ENCODE results near the gene LRRC4C.
"Not testable (repeated sequence)": the region's sequence is repeated elsewhere in the genome, so short reads cannot be mapped to it uniquely, and the experiment has no call there.

LRRC4C gene

DNA sequence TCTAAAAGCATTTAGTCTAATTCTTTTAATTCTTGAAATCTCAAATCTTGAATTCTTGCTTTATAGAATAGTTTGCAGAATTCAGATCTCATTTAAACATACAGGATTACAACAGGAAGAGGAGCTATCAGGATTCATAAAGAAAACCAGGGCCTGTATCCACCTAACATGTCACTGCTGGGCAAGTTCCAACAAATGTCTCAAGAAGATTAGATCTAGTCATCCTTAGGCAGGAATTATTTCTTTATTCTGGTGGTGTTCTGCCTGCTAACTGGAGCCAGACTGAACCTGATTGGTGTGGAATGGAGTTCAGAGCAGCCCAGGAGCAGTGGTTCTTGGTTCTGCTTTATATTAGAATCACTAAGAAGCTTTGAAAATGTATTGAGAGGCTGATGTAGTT is 500.7 kb downstream of the LRRC4C start:
- Histone ChIP-seq H3K36me3 (no peaks in the 10 kb centered on the region), H3K27ac (no peak overlapping the region), H3K9me3 (no peaks in the 10 kb centered on the region), H3K27me3 (no peaks in the 10 kb centered on the region), H3K4me1 (no peaks in the 10 kb centered on the region), H3K4me3 (no peak overlapping the region)
- no peak for DNase-seq
- intact Hi-C loops (cut with DNase I; ENCODE audit: low total_unique reads), result no loop called here
- TF ChIP-seq, protein P1, sequence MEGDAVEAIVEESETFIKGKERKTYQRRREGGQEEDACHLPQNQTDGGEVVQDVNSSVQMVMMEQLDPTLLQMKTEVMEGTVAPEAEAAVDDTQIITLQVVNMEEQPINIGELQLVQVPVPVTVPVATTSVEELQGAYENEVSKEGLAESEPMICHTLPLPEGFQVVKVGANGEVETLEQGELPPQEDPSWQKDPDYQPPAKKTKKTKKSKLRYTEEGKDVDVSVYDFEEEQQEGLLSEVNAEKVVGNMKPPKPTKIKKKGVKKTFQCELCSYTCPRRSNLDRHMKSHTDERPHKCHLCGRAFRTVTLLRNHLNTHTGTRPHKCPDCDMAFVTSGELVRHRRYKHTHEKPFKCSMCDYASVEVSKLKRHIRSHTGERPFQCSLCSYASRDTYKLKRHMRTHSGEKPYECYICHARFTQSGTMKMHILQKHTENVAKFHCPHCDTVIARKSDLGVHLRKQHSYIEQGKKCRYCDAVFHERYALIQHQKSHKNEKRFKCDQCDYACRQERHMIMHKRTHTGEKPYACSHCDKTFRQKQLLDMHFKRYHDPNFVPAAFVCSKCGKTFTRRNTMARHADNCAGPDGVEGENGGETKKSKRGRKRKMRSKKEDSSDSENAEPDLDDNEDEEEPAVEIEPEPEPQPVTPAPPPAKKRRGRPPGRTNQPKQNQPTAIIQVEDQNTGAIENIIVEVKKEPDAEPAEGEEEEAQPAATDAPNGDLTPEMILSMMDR (IDR thresholded peaks at IDR 0.05), result no peak

DNA sequence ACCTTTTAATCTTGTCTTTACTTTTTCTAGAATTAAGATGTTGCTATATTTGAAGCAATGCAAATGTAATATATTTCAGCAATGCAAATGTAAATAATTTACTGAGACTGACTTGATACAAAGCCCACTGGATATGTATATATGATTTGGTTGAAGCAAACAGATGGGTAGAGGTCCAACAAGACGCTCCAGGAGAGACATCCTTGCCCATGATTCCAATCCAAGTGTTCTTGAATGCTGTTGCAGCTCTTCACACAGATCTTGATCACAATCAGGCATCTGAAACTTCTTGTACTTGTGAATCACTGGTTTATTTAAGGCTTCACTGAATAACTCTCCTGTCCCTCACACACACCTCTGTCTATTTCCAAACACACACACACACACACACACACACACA is 507.0 kb downstream of the LRRC4C start:
- H3K27ac ChIP-seq, result no peak overlapping the region
- intact Hi-C loops (cut with DNase I; ENCODE audit: low total_unique reads), result no loop called here
- no peaks in the 10 kb centered on the region for H3K4me1 ChIP-seq
- DNase-seq, result no peak
- H3K9me3 ChIP-seq, result no peaks in the 10 kb centered on the region
- no peak overlapping the region for H3K4me3 ChIP-seq
- no peaks in the 10 kb centered on the region for H3K36me3 ChIP-seq
- no peaks in the 10 kb centered on the region for H3K27me3 ChIP-seq
- TF ChIP-seq, protein P1 (IDR thresholded peaks at IDR 0.05), result no peak

DNA sequence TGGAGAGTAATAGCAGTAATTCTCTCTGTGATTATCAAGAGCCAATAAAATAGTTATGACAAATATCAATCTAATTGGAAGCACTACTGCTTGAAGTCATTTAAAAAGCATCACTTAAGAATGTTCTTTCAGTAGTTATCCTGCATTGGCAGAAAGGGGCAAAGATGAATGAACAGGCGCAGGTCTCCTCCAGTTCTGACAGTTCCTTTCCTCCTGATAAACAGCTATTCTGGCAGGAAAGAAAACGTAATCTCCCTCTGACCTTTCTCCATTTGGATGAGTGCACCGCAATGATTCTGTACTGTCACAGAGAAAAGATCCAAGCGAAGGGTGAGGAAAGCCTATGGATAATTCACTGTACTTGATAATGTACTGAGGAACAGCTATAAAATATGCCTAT is 521.5 kb downstream of the LRRC4C start:
- H3K9me3 ChIP-seq, result no peaks in the 10 kb centered on the region
- intact Hi-C loops (cut with DNase I; ENCODE audit: low total_unique reads), result no loop called here
- H3K4me3 ChIP-seq, result no peak overlapping the region
- H3K27me3 ChIP-seq, result no peaks in the 10 kb centered on the region
- no peaks in the 10 kb centered on the region for H3K36me3 ChIP-seq
- H3K4me1 ChIP-seq, result no peaks in the 10 kb centered on the region
- TF ChIP-seq, protein P1 (IDR thresholded peaks at IDR 0.05), result no peak
- no peak for DNase-seq
- H3K27ac ChIP-seq, result no peak overlapping the region

DNA sequence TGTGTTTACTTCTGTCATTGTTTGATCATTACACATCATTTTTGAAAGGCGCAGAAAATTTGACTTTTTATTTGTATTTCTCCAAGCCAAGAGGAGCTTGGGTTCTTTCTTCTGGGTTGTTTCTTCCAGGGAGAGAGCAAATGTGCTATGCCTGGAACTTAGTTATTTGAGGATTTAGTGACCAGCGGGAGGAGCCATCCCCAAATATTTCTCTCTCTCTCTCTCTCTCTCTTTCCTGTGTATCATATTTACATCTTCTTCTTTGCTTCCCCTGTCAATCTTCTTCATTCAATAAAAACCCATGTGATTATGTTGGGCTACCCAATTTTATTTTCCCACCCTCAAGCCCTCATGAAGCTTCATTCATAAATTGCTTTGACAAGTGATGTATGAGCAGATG is 534.5 kb downstream of the LRRC4C start:
- H3K27me3 ChIP-seq, result no peaks in the 10 kb centered on the region
- intact Hi-C loops (cut with DNase I; ENCODE audit: low total_unique reads), result no loop called here
- H3K27ac ChIP-seq, result no peak overlapping the region
- no peak overlapping the region for H3K4me3 ChIP-seq
- no peaks in the 10 kb centered on the region for H3K4me1 ChIP-seq
- no peaks in the 10 kb centered on the region for H3K36me3 ChIP-seq
- H3K9me3 ChIP-seq, result no peaks in the 10 kb centered on the region
- TF ChIP-seq, protein P1 (IDR thresholded peaks at IDR 0.05), result no peak
- no peak for DNase-seq

DNA sequence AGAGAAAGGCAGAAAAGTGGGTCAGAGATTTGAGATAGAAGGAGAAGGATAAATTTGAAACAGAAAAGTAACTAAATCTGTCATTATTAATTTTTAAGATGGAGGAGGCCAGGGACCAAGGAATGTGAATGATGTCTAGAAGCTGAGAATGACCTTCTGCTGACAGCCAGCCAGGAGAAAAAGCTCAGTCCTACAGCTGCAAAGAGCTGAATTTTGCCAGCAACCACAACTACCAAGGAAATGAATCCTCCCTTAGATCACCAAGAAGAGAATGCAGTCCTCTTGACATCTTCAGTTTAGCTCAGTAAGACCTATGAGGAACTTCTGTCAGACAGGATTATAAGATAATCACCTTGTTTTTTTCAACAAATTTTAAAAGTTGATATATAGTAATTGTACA is 538.2 kb downstream of the LRRC4C start:
- H3K4me1 ChIP-seq, result no peaks in the 10 kb centered on the region
- no peaks in the 10 kb centered on the region for H3K9me3 ChIP-seq
- DNase-seq, result no peak
- no peak overlapping the region for H3K27ac ChIP-seq
- intact Hi-C loops (cut with DNase I; ENCODE audit: low total_unique reads), result no loop called here
- TF ChIP-seq, protein P1 (IDR thresholded peaks at IDR 0.05), result no peak
- no peaks in the 10 kb centered on the region for H3K36me3 ChIP-seq
- no peak overlapping the region for H3K4me3 ChIP-seq
- H3K27me3 ChIP-seq, result no peaks in the 10 kb centered on the region

DNA sequence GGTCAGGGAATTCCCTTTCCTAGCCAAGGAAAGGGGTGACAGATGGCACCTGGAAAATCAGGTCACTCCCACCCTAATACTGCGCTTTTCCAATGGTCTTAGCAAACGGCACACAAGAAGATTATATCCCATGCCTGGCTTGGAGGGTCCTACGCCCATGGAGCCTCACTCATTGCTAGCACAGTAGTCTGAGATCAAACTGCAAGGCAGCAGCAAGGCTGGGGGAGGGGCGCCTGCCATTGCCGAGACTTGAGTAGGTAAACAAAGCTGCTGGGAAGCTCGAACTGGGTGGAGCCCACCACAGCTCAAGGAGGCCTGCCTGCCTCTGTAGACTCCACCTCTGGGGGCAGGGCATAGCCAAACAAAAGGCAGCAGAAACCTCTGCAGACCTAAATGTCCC is 548.7 kb downstream of the LRRC4C start:
- H3K27ac ChIP-seq; intact Hi-C loops (cut with DNase I; ENCODE audit: low total_unique reads); H3K9me3 ChIP-seq; H3K4me1 ChIP-seq; H3K36me3 ChIP-seq; H3K4me3 ChIP-seq; H3K27me3 ChIP-seq; DNase-seq: not testable (repeated sequence)

Measured in tibial artery (tissue), 4 donors.